ENCODE measurements around the gene ITGAV. TPM values are rescaled to one million over a fixed set of nuclear protein-coding genes. Genes with fewer than 3 reads are reported as not detected.

The ITGAV gene
- total RNA-seq, 4 donors from 2014 or later: 69.8 to 84.7 (median 78.8) TPM

DNA sequence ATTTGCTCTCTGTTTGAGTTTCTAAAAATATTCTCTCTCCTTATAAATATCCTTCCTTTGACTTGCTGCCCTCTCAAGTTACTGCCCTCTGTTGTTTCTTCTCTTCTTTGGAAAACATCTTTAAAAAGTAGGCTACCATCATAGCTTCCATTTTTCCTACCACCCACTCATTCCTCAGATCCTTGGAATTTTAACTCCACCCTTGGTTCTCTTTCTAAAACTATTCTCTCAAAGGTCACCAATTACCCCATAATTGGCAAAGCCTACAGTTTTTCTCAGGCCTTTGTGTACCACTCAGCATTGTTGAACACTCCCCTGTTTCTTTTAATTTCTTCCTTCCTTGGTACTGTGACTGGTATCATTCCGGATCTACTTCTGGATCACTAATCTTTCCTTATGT is 43.0 kb upstream of the ITGAV start:
- DNase-seq (ENCODE audit: low spot score in 2 of 2): no peak
- TF ChIP-seq POLR2A (IDR thresholded peaks at IDR 0.05): no peak
- TF ChIP-seq, protein P1, sequence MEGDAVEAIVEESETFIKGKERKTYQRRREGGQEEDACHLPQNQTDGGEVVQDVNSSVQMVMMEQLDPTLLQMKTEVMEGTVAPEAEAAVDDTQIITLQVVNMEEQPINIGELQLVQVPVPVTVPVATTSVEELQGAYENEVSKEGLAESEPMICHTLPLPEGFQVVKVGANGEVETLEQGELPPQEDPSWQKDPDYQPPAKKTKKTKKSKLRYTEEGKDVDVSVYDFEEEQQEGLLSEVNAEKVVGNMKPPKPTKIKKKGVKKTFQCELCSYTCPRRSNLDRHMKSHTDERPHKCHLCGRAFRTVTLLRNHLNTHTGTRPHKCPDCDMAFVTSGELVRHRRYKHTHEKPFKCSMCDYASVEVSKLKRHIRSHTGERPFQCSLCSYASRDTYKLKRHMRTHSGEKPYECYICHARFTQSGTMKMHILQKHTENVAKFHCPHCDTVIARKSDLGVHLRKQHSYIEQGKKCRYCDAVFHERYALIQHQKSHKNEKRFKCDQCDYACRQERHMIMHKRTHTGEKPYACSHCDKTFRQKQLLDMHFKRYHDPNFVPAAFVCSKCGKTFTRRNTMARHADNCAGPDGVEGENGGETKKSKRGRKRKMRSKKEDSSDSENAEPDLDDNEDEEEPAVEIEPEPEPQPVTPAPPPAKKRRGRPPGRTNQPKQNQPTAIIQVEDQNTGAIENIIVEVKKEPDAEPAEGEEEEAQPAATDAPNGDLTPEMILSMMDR (IDR thresholded peaks at IDR 0.05): no peak
- no peak overlapping the region for H3K4me3 ChIP-seq (ENCODE audit: low read depth, poor library complexity, severe bottlenecking)
- intact Hi-C loops (cut with DNase I; ENCODE audit: low total_unique reads): no loop called here
- WGBS, 2 donors: 0% methylated on average over 1 of the region's 1 CpG

DNA sequence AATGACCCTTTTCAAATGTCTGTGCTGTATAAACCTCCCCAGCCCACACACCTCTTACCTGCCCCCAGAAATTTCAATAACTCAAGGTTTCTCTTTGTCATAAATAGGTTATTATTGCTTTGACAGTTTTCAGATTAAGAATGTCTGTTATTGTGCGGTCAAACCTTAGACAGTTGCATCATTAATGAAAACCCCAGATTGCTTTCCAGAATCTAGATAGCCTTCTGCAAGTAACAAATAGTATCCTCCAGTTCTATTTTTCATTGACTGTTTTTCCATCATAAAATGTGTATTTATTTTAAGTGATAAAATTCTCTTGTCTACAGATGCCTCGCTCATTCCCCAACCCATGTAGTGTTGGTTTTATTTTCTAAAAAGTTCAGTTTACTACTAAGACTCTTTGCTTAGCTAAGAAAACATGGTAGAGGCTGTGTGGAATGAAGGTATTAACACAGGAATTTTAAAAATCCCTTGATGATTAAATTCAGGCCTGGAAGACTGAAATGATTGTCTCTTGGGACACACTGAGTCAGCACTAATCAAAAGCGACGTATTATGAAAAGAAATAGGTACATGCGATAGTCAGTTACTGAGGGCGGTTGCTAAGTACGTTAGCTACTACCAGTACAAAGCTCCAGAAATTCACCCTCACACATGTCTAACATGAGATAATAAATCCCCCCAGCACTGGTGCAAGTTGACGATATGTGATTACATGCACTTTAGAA is 38.4 kb upstream of the ITGAV start:
- WGBS, 2 donors: 76 to 81% methylated on average over 8 of the region's 8 CpGs
- intact Hi-C loops (cut with DNase I; ENCODE audit: low total_unique reads): no loop called here

DNA sequence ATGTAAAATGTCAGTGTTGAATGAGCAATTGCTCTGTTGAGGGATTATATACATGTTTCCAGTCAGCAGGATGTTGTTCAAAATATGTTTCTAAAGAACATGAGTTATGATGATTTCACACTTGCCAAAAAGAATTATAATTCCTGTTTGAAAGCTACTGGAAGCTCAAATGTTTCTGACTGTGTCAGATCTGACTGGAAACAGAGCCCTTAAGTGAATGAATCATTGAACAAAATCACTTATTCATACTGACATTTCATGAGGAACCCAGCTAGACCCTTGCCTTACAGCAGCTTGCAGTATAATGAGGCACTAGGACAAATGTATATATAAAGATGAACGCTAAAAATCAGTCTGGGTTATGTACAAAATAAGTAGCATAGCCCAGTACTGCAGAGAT is 35.4 kb upstream of the ITGAV start:
- H3K4me3 ChIP-seq (ENCODE audit: low read depth, poor library complexity, severe bottlenecking): no peak overlapping the region
- no peak for DNase-seq (ENCODE audit: low spot score in 2 of 2)
- 74 to 78% methylated on average over 1 of the region's 1 CpG for whole genome bisulfite sequencing, 2 donors
- intact Hi-C loops (cut with DNase I; ENCODE audit: low total_unique reads): no loop called here
- TF ChIP-seq, protein P1 (IDR thresholded peaks at IDR 0.05): no peak
- no peak for TF ChIP-seq POLR2A (IDR thresholded peaks at IDR 0.05)

More for the DNA sequence above, 38.4 kb upstream of the ITGAV start:
- DNase-seq (ENCODE audit: low spot score in 2 of 2): no peak
- no peak overlapping the region for H3K4me3 ChIP-seq (ENCODE audit: low read depth, poor library complexity, severe bottlenecking)
- TF ChIP-seq POLR2A (IDR thresholded peaks at IDR 0.05): no peak
- TF ChIP-seq, protein P1 (IDR thresholded peaks at IDR 0.05): no peak

DNA sequence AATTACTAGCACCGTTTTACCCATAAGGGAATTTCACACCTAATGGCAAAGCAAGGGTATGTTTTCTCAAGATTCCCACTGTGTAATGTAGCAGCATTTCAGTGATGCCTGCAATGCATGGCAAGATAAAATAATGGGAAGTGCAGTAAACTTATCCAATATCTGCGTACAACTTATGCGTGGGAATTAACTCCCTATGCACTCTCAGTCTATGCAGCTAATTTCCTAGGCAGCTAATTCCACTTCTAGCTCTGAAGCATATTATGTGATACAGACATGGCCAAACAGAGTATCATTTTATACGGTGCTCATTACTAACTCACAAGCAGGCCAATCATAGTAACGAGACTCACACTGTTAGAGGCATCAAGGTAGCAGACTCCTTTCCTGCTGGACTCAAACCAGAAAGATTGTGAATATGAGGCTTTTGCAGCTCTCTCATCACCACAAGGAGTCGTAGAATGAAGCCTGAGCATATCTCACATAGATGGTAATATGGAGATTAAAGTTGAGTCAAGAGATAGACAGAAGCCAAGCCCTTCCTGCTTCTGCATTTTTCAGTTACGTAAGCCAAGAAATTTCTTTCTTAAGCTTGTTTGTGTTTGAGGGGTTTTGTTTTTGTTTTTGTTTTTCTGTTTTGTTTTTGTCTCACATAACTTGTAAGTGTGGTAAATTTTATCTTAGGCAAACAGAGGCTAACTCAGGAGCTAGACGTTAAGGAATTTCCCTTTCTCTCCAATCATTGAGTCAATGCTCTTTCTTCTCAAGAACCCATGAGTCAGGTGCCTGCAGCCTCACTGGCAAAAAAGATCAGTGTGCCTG is 34.8 kb upstream of the ITGAV start:
- 65 to 76% methylated on average over 8 of the region's 8 CpGs for WGBS, 2 donors
- H3K4me3 ChIP-seq (ENCODE audit: low read depth, poor library complexity, severe bottlenecking): no peak overlapping the region
- intact Hi-C loops (cut with DNase I; ENCODE audit: low total_unique reads): no loop called here
- TF ChIP-seq, protein P1 (IDR thresholded peaks at IDR 0.05): no peak
- TF ChIP-seq POLR2A (IDR thresholded peaks at IDR 0.05): no peak
- no peak for DNase-seq (ENCODE audit: low spot score in 2 of 2)

DNA sequence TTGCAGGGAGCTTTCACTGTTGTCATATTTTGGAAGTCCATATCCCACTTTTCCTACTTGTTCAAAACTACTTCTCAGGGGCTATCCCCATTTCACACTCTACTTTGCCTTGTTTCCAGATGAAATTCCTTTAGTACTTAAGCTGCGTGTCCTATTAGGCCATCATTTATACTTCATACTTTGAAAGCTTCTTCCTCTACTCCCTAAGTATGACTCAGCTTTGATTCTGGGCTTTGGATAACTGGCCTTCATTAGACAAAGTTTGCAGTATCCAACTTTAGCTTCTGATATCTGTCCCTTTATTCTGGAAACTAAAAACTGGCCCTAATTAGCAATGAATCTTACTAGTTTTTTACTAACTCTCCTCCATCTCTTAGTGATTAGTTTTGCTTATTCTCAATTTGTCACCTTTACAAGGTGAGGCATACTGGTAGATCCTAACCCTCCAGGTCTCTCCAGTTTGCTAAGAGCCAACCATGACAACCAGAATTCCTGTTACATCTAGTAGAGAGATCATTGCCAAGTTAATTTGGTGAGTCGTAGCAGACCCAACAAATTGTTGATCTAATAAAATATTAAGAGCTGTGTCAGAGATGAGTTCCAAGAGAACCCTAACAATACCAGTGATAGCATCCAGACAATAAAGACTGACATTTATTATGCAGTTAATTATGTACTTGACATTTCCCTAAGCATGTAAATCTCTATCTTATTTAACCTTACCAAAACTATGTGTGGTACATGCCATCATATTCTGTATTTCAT is 31.2 kb upstream of the ITGAV start:
- TF ChIP-seq POLR2A (IDR thresholded peaks at IDR 0.05): no peak
- TF ChIP-seq, protein P1 (IDR thresholded peaks at IDR 0.05): no peak
- intact Hi-C loops (cut with DNase I; ENCODE audit: low total_unique reads): no loop called here
- H3K4me3 ChIP-seq (ENCODE audit: low read depth, poor library complexity, severe bottlenecking): no peak overlapping the region
- DNase-seq (ENCODE audit: low spot score in 2 of 2): no peak
- 46 to 62% methylated on average over 2 of the region's 2 CpGs for WGBS, 2 donors

Data from lower leg skin (tissue), 4 donors.